IPS DF 4.7 (cell line): ENCODE measurements around the gene CORO7.
"Not testable (repeated sequence)": the region's sequence is repeated elsewhere in the genome, so short reads cannot be mapped to it uniquely, and the experiment has no call there.

Experiments
- DNase-seq: peaks from one replicate; pipeline ENCODE4 v3.0.0-alpha.2; 2013; ENCODE audit warnings: low spot score; ENCODE audit errors: extremely low read depth

CORO7 gene

DNA sequence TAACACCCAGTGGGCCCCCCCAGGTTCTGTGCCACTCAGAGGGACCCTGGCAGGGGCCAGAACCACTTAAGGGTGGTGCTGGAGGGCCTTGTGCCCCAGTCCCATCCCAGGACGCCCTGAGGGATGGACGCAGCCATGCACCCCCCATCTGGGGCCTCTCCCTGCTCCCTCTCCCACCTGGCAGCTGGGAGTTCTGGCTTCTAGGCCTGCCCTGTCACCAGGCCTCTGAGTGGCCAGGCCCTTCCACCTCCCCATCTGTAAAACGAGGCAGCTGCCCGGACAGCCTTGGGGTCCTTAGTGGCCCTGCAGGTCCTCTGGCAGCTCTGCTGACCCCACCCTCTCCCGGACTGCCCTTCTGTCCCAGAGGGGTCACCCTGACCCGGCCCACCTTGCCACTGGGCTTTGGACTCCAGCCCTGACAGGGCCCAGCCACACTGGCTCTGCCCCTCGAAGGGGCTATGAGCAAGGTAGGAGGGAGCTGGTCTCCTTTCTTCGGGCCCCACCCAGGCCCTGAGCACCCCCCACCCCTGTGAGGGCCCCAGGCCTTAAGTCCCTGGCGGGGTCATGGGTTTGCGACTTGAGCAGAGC is 77.6 kb downstream of the CORO7 start:
- no peak for DNase-seq

DNA sequence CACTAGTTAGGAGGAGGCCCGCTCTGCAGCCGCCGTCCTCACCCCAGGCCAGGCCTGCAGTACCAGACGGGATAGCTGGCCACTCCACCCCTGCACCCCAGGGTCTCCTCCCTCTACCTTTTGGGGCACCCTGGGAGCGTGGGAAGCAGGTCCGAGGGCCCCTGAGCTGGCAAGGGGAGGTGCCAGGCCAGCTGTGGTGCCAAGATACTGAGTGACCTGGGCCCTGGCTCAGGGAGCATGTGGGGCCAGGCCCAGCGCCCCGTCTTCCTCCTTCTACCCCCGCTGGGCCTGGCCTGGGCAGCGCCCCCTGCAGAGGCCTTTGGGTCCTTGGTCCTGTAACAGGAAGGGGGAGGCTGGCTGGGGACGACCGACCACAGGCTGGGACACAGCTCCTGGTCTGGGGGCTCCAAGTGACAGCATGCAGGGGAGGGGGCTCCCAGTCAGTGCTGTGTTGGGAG is 78.2 kb downstream of the CORO7 start:
- DNase-seq, result no peak

DNA sequence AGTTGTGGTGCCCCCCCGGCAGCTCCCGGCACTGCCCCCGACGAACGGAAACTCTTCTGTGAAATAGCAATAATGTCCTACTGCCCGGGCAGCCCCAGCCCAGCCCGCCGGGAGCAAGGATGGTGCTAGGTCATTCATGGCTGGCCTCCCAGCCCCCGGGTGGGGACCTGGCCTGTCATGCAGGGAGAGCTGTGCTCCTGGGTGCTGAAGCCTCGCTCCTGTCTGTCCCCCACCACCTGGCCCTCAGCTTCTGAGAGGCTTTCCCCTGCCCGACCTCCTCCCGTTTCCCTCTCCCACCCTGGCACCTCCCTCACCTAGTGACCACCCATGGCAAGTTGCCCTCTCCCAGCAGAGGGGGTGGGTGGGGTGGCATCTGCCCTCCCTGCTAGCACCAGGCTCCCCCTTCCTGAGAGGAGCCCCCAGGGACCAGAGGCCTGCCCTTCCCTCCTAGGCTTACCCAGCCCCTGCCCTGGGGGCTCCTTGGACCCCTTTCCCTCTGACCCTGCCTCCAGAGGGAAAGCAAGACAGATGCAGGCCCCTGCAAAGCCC is 78.8 kb downstream of the CORO7 start:
- DNase-seq, result no peak

DNA sequence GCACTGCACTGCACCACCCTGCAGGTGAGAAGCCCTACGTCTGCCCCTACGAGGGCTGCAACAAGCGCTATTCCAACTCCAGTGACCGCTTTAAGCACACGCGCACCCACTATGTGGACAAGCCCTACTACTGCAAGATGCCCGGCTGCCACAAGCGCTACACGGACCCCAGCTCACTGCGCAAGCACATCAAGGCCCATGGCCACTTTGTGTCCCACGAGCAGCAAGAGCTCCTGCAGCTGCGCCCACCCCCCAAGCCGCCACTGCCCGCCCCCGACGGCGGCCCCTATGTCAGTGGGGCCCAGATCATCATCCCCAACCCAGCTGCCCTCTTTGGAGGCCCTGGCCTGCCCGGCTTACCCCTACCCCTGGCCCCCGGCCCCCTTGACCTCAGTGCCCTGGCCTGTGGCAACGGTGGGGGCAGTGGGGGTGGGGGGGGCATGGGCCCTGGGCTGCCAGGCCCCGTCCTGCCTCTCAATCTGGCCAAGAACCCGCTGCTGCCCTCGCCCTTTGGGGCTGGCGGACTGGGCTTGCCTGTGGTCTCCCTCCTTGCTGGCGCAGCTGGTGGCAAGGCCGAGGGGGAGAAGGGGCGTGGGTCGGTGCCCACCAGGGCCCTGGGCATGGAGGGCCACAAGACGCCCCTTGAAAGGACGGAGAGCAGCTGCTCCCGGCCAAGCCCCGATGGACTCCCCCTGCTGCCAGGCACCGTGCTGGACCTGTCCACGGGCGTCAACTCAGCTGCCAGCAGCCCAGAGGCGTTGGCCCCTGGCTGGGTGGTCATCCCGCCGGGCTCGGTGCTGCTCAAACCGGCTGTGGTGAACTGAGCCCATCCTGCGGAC is 79.5 kb downstream of the CORO7 start:
- DNase-seq, result no peak

DNA sequence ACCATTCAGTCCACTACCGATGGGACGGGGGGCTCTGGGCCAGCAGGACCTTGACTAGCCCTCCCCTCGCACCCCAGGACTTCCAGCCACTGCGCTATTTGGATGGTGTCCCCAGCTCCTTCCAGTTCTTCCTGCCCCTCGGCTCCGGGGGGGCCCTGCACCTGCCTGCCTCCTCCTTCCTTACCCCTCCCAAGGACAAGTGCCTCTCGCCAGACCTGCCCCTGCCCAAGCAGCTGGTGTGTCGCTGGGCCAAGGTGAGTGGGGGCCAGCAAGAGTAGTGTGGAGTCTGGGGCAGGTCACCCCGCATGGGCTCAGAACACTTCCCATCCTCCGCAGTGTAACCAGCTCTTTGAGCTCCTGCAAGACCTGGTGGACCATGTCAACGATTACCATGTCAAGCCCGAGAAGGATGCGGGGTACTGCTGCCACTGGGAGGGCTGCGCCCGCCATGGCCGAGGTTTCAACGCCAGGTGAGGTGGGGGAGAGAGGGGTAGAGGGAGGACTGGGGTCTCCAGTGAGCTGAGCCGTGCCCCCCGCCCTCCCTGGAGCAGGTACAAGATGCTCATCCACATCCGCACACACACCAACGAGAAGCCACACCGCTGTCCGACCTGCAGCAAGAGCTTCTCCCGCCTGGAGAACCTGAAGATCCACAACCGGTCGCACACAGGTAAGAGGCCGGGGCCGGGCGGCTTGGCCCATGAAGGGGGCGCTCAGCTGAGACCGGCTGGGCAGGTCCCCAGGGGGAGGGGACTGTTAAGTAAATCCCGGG is 81.5 kb downstream of the CORO7 start:
- no peak for DNase-seq

DNA sequence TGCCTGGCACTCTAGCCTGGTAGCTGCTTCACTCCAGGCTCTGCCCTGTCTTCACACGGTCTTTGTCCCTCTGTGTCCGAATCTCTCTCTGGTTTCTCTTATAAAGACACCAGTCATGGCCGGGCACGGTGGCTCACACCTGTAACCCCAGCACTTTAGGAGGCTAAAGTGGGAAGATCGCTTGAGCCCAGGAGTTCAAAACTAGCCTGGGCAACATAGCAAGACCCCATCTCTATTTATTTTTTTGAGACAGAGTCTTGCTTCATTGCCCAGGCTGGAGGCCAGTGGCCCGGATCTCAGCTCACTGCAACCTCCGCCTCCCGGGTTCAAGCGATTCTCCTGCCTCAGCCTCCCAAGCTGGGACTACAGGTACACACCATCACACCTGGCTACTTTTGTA is 82.7 kb downstream of the CORO7 start:
- not testable (repeated sequence) for DNase-seq

DNA sequence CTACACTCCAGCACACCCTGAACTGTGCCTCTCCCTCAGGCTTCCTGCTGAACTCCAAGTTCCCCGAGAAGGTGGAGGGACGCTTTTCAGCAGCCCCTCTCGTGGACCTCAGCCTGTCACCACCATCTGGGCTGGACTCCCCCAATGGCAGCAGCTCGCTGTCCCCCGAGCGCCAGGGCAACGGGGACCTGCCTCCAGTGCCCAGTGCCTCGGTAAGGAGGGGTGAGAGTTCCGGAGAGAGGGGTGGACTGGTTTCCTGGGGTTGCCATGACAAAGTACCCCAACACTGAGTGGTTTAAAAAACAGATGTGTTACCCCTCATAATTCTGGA is 83.1 kb downstream of the CORO7 start:
- DNase-seq, result no peak

DNA sequence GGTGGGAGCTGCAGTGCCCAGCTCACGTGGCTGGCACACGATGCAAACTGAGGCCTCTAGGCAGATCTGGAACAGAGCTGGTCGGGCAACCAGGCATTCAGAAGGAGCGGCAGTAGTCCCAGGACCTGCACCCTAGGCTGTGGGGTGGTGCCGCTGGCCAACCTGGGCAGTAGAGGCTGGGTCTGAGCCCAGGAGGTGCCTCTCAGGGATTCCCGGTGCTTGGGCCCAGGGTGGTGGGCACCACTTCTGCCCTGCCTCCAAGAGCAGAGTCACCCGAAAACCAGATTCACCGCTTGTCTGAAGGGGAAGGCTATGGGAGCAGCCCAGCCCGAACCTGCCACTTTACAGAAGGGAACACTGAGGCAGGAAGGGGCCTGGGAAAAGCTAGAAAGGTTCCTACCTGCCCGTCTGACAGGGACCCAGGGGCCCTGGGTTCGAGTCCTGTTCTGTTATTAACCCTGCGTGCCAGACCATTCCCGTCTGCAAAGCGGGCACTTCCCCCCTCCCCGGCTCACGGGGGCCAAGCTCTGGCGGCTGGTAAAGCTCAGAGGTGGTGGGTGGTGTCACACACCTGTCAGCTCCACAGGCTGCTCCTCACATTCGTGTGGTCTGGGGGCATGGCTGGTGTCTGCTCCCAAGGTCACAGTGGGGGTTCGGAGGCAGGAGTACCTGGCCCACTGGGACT is 83.6 kb downstream of the CORO7 start:
- DNase-seq, result no peak

DNA sequence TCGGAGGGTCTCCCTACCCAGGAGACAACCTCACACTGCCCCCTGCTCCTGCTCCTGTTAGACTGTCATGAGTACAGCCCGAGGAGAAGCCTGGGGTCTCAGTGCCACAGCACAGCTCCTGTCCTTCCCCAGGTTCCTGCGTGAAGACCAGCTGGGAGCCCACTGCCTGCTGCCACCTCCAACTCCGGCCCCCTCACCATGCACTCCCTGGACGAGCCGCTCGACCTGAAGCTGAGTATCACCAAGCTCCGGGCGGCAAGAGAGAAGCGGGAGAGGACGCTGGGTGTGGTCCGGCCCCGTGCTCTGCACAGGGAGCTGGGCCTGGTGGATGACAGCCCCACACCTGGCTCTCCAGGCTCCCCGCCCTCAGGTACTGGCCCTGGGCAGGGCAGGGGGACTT is 84.3 kb downstream of the CORO7 start:
- no peak for DNase-seq

DNA sequence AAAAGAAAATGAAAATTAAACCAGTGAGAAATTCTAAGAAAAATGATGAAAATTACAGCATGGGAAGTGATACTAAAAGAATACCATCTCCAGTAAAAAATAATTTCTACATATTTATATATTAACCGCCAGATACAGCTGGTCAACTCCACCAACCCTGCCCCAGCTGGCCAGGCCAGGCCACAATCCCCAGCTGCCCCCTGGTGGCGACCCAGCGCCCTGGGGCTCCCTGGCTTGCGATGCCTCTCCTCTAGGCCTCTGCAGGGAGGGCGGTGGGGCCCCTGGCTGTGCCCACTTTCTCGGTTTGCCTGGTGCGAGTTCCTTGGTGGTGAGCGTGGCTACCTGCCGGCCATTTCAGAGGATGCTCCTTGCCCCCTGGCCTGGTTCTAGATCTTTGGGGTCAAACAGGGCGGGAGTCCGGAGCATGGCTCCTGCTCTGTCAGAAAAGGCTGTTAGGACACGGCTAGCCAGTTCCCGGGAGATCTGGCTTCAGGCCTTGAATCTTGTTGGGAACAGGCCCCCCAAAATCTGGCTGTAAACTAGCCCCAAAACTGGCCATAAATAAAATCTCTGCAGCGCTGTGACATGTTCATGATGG is 86.0 kb downstream of the CORO7 start:
- no peak for DNase-seq

DNA sequence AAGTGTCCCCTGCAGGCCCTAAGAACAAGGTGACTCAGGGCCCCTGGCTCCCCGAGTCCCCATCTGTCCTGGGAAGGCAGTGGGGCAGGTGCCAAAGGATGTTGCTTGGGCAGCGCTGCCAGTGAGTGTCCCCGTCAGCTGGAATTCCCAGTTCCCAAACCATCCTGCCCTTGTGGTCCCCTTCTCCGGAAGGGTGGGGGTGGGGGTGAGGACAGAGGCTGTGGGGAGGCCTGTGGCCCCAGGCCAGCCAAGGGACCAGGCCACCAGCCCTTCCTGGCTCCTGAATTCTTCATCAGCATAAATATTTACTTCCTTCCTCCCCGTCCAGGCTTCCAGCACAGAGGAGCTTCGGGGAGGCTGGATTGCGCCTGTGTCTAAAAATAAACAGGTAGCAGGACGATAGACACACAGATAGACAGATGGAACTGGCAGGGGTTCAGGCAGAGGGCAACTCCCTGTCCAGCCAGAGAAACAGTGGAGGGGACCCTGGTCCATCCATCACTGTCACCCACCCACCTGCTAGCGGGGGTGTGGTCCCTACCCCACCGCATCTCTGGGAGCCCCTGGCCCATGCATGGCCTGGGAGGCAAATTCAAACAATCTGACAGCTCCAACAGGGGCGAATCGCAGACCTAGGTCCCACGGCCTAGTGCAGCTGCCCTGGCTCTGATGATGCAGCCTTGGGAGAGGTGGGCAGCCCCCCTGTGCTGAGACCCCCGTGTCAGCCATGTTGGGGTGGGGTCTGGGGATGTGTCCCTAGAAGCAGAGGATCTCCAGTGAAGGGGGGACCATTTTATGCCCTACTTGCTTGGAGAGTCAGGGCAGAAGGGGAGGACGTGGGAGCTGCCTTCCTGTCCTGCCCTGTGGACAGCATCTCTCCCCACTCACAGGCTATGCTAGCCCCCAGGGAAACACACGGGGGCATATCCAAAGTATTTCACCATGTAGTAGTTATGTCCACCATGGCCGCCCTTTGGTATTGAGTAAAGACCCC is 87.3 kb downstream of the CORO7 start:
- no peak for DNase-seq

DNA sequence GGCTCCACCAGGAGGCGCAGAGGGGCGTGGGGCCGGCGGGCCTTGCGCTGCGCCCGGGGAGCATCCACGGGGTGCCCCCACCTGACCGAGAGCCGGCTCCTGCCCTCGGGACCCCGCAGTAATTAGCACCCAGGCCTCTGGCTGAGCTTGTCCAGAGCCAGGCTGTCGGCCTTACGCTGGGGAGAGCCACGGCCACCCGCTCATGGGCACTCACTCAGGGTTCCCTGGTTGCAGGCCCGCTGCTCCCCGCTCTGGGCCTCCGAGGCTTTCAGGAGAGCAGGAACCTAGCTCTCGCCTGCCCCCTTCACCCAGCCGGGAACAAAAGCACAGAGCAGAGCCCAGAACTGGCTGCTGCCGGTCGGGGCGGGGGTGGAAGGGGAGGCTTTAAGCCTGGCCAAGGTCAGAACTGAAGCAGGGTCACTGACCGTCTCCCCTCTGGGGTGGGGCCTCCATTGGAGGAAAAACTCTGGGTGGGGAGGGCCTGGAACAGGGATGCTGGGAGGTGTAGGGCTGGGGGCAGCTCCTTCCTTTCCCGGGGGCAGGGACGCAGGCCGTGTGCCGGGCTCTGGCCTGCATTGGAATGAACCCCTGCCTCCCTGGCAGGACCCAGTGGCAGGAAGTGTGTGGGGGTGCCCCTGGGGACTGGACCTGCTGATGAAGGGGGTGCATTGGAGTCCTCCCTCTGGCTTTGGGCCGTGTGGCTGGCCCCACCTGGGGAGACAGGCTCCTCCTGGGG is 88.2 kb downstream of the CORO7 start:
- no peak for DNase-seq

DNA sequence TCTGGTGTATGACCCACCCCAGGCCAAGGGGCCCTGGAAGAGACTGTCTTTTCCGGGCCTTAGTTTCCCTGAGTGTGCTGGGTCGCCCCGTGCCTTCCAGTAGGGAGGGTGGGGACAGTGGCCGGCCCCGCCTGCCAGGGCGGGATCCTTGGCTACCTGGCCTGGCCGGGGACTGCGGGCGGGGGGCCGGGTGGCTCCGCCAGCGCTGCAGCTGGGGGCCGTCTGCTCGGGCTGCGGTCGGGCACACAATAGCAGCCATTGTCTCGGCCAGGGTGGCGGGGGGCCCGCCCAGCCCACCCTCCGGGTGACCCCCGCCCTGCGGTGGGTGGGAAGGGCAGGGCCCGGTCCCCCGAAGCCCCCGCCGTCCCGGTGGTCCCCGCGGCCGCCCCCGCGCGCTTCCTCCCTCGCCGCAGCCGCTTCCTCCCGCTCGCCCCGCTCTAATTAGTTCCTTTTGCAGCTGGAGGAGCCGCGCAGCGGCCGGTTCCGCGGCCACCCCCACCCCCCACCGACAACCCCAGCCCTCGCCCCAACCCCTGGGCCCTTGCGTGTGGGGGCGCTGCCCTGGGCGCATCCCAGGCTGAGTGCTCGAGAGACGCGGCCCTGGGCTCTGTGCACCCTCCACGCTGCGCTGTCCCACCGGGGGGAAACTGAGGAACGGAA is 88.9 kb downstream of the CORO7 start:
- no peak for DNase-seq

DNA sequence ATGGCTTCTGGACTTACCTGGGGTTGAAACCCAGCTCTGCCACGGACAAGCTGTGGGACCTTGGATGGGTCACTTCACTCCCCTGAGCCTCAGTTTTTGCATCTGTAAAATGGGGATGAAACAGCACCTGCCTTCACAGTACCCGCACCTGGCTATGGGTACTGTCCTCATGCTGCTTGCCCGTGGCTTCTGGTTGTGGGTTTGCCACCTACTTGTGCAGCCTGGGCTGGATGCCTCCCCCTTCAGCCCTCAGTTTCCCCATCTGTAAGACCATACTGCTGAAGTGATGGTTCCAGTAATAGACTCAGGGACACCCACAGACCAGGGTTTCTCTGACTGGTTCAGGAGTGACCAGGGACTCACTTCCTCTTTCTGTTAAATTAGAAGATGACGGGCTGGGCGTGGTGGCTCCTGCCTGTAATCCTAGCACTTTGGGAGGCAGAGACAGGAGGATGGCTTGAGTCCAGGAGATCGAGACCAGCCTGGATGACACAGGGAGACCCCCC is 91.1 kb downstream of the CORO7 start:
- no peak for DNase-seq

DNA sequence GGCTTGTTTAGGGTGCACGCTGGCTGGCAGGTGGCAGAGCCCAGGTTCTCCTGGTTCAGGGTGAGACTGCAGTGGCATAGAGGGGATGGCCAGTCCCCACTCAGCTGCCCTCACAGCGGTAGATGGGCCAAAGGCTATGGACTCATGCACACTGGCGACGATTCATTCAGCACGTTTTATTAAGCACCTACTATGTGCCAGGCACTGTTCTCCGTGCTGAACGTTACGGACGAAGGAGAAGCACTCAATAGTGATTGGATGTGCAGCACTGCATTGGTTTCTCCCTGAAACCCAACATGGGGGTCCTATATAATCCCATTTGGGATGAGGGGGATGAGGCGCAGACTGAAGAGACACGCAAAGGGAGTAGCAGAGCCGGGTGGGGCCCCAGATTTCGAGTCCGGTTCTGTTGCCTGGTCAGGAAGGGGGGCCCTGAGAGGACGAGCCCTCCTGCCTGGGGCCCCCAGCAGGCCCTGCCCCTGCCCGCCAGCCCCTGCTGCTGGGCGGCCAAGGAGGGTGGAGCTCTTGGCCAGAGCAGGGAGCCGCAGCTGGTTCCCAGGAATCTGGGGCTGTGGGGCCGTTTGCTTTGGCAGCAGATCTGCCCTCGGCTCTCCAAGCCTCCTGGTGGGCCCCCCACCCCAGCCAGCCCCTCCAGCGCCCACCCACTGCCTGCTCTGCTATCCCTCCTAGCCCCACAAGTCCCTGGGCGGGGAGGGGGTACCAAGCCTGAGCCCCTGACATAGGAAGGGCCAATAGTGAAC is 91.7 kb downstream of the CORO7 start:
- no peak for DNase-seq

DNA sequence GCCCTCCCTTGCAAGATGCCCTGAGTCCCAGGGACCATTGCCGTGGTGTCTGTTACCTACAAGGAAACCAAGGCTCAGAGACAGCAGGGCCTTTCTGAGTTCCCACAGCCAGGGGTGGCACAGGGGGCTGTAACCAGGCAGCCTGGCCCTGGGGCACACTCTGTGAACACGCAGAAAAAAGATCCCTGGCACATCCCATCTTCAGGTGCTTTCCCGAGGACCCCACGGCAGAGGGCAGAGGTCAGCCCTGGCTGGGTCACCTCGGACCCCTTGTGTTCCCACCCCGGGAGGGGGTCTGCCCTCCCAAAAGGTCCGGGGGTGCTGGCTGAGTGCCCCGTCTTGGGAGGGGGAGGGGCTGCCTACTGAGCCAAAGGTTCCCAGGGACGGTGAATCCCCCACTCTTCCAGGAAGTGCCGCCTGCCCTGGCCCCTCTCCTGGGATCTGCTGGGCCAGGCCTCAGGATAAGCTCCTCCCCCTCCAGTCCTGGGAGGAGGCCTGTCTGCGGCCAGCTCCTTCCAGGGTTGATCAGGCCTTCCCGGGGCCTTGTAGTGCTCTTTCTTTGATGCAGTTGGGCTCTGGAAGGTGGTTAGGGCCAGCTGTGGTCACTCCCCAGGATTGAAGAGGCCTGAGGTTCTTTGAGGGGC is 92.4 kb downstream of the CORO7 start:
- no peak for DNase-seq
